Body of pancreas (tissue), 4 donors: Measurements from ENCODE around the gene MBD3L2.
"Not testable (repeated sequence)": the region's sequence is repeated elsewhere in the genome, so short reads cannot be mapped to it uniquely, and the experiment has no call there.

Source experiments
- CTCF ChIP-seq, 7 experiments: fragments of 450-650 bp in 4 of 7; fragments of 200-600 bp in 3 of 7; sonication (generic) in 3 of 7; IDR thresholded peaks; one replicate each; pipeline ENCODE4 v1.5.1; 2016 to 2019; ENCODE audit warnings: antibody characterized with exemption in 7 of 7
- POLR2A ChIP-seq, 3 donors: fragments of 450-650 bp; IDR thresholded peaks; one replicate each; pipeline ENCODE4 v1.6.1; 2016; ENCODE audit warnings: antibody characterized with exemption in 3 of 3, mild to moderate bottlenecking in 2 of 3

- TF ChIP-seq CTCF, POLR2A (IDR thresholded peaks at IDR 0.05): not testable (repeated sequence)
Observed at GRCh38 chr19:7055679-7056078, 6.6 kb downstream of the MBD3L2 start.
